Gastrocnemius medialis (tissue), 4 donors: ENCODE results near the gene IRS2.

Experiments used
- CTCF ChIP-seq, 5 experiments: fragments of 450-650 bp in 3 of 5; fragments of 200-600 bp in 2 of 5; sonication (generic) in 2 of 5; IDR thresholded peaks in 4 of 5; conservative IDR thresholded peaks in 1 of 5; 1 replicate in 4 of 5; 2 replicates in 1 of 5; pipeline ENCODE4 v1.5.1; 2016 to 2019; ENCODE audit warnings: antibody characterized with exemption in 5 of 5, mild to moderate bottlenecking in 3 of 5, moderate library complexity in 3 of 5
- POLR2A ChIP-seq, 2 donors: fragments of 450-650 bp; IDR thresholded peaks; one replicate each; pipeline ENCODE4 v1.6.1; 2017; ENCODE audit warnings: antibody characterized with exemption in 2 of 2, mild to moderate bottlenecking in 2 of 2, moderate library complexity in 2 of 2

- TF ChIP-seq CTCF (IDR thresholded peaks at IDR 0.05 in 4 of 5, conservative IDR thresholded peaks at IDR 0.05 in 1 of 5), result no peak
- no peak for TF ChIP-seq POLR2A (IDR thresholded peaks at IDR 0.05)
Measured at GRCh38 chr13:109745702-109746101, 40.7 kb downstream of the IRS2 start.
